DMS 273 treated with DMSO at 0.1 percent for 48 hours (cell line): ENCODE data around the gene ROR2.

Experiments used
- DNase-seq: peaks from one replicate; lab custom pipeline; 2025; lab: John Stamatoyannopoulos, UW

Gene ROR2

DNA sequence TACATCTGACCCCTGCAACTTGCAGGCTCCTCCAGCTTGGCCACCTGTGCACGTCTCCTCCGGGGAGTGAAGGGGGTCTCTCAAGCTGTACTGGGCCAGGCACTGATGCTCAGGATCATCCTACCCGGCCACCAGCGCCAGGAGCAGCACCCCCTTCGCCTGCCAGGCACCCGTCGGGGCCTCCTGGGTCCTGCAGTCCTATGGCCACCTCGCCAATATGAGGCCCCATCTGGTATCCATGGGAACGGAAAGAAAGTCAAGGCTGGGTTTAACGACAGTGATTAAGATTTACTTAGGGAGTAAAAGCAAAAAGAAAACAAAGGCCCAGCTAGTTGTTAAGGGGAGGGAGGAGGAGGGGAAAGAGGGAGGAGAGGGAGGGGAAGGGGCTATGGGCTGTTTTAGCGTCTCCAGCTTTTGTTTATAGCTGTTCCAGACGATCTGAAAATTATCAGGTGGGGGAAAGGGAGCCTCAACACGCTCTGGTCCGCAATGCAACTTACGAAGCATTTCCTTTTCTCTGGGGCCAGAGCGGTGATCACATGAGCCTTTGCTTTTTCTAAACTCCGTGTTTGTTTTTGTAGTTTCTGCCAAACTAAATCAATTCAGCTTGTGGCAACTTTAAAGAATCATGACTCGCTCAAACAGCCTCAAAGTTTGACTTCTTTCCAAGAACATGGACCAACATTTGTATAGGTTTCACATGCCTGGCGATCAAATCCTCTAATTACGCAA, 132.4 kb downstream of the ROR2 start:
- no peak for DNase-seq

DNA sequence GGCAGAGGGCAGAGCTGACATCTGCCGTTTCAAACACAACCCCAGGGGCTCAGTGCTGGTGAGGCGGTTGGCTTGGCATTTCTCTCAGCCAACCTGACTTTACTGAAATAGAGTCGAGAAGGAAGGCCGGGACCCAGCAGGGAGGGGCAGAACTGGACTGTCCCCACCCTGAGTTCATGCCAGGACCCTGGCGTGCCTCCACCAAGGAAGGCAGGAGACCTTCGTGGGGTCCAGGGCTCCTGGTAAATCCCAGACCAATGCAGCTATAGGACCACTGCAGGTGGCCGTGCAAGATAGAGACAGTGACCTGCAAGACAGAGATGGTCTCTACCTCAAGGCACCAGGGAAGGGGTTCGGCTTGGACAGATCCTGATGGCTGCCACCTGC, 132.9 kb downstream of the ROR2 start:
- DNase-seq: no peak

DNA sequence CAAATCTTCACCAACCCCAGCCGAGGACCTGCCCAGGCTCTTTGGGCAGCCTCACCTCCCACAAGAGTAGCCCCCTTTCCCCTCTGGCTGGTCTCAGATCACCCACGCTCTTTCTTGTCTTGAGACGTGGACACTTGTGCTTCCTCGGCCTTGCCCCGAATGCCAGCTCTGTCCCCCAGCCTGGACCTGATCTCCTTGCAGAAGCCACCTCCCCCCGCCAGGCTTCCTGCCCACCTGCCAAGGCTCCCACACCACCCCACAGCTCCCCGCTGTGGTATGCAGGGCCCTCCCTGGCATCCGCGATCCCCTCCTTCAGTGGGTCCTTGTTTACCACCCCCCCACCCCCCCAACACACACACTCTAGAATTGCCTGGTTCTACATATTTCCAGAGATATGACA, 133.7 kb downstream of the ROR2 start:
- DNase-seq: no peak

DNA sequence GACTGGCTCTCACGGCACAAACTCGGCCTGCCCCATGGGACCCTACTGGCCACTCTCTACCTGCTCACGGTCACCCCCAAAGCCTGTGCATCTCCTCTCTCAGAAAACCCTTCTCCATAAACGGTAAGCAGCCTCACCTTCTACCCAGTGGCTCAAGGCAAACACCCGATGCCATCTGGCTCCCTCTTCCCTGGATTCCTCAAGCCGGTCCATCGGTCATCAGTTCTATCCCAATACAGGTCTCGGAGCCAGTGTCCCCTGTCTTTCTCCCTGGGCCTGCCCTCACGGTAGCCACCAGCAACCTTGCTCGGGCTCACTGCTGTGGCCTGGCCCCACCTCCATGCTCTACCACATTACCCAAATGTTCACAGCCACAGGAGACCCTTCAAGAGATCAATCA, 134.1 kb downstream of the ROR2 start:
- no peak for DNase-seq

DNA sequence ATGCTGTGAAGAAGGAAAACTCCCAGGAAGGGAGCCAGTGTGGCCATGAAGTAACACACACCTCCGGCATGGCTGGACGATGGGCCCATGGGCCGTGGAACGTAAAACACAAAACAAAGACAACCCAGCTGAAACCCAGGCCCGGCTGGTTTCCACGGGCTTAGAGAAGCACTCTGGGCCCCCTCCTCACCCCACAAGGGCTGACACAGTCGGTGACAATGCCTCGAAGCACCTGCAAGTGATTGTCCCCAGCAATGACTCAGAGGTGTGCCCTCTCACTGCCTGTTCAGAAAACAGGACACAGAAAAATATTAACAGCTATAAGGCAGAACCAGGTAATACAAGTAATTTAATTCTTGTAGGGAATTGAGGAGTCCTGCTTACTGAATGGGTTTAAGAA, 135.3 kb downstream of the ROR2 start:
- no peak for DNase-seq

DNA sequence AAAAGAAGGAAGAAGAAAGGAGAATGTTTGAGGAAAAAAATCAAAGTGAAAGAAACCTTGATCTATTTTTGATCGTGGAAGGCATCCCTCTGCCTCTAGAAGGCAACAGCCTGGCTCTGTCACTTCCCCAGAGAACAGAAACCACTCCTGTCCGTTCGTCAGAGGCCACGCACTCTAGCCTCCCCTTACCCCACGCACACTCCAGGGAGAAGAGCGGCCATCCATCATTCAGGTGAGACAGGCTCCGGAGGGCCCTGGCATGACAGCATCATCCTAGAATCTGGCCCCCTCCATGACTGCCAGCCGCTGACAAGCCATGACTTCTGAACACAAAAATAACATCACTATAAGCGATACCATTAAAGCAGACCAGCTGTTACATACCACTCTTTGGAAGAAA, 135.8 kb downstream of the ROR2 start:
- no peak for DNase-seq

DNA sequence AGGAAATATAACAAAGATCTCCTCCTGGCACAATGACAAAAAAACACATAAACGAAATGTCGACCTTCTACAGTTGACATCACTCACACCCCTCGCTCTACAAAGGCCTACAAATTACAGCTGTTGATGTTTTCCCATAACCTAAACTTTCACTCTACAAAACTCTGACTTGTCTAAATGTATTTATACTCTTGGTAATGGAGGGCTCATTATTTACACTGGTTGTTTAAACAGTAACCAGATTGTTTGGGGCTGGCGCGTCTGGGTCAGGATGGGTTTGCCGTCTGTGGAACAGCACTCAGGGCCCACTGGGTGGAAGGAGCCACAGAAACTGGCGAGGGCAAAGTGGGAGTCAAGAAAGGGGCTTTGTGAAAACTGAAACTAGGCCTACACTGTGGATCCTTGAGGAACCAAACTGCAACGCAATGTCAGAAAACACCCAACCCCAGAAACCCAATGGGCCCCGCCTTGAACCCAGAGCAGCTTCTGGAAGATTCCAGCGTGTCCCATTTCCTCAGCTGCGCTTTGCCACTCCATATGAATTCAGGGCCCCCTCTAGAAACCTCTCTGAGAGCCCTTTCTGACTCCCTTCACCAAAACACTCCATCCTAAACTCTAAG, 136.7 kb downstream of the ROR2 start:
- no peak for DNase-seq

DNA sequence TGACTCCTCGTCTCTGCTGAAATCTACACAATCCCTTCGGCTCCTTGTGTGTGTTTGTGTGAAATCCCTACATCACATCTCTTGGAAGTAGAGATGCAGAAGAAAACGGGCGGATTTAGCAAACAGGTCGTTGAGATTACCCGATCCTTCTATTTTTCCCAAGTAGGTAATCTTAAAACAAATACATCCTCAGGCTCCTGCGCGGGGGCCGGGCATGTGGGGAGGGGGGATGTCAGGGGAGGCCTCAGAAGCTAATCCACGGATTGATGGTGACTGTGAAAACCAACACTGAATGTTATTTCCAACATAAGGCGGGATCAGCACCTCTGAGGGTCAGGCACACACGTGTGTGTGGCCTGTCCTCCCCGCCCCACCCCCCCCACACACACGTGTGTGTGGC, 137.8 kb downstream of the ROR2 start:
- DNase-seq: no peak

DNA sequence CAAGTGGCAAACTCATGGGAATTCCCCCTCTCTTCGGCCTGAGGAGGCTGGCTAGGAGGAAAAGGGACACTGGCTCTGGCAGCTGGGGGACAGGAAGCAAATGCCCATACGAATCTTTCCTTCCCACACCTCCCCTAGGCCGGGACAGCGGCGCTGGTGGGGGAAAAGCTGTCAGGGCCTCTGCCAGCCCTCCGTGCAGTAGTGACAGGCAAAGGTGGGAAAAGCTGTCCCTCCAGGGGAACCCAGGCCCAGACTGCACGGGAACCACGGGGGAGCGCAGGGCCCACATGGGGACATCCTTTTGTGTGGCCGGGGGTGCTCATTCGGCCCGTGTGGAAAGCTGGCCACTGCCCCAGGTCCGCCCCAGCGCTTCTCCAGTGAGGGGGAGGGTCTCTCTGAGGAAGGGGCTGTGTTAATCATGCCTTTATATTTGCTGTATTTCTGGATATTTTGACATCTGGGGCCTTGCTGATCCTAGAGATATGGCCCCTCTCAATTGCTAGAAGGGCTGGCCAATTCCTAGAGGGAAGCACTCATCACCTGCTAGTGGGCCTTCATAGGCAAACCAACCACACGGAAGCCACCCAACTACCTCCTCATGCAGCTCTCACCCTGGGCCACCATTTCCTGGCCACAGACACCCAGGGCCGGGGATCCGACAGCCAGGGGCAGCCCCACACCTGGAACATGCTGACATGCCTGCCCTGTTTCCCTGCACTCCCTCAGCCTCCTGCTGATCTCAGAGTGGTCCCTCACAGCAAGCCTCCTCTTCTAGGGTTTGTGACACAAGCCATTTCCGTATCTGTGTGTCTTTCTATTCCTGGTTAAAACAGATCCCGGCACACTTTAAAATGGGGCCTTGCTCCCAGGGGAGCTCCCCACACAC, 138.8 kb downstream of the ROR2 start:
- no peak for DNase-seq

DNA sequence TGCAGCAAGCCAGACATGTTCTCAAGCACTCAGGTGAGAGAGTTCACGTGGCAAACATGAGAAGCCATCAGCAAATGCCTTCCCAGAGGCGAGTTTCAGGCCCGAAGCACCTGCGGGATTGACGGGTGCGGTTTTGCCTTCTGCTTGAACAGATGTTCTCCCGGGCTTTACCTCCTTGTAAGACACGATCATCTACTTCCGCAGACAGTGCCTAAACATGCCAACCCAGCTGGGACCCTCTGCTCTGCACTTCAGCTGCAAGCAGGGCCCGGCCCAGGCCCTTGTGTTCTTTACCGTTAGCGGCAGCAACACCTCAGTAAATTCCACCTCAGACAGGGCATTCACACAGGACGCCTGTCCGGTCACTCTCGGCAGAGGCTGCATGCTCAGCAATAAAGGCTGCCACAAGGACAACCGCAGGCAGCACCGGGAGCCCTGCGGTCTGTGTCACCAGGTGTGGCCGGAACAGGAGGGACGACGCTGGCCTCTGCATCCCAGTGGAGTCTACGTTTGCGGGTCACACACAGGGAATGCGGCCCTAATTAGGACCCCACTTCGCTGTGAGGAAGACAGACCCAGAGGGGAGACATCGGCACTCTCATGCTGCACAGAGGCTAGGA, 139.6 kb downstream of the ROR2 start:
- DNase-seq: peak; percentile 44

DNA sequence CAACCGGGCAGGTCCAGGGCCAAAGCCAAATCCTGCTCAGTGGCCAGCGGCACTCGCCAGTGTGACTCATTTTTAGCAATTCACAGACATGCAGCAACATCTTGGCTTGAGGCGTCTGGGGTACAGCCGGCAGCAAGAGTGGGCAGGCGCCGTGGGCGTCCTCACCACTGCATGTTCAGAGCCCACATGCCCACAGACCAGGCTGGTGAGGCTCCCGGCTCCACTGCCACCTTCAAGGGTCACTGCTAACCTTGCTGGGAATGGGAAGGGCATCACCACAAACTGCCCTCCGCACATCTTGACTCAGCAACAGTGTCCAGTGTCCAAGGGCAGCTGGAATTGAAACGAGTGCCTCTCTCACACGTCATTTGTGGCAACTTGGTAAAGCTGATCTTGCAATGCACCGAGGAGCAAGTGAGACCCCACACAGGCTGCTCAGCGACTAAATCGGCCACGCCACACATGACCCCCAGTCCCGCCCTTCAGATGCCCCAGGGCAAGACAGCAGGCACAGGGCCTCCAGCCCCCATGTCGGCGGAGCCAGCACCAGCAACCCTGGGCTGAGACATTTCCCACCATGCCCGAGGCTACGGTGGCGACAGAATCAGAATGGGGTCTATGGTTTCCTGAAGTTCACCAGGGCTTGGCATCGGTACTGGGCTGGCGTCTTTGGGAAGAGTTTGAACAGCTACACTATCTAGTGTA, 140.3 kb downstream of the ROR2 start:
- DNase-seq: no peak

DNA sequence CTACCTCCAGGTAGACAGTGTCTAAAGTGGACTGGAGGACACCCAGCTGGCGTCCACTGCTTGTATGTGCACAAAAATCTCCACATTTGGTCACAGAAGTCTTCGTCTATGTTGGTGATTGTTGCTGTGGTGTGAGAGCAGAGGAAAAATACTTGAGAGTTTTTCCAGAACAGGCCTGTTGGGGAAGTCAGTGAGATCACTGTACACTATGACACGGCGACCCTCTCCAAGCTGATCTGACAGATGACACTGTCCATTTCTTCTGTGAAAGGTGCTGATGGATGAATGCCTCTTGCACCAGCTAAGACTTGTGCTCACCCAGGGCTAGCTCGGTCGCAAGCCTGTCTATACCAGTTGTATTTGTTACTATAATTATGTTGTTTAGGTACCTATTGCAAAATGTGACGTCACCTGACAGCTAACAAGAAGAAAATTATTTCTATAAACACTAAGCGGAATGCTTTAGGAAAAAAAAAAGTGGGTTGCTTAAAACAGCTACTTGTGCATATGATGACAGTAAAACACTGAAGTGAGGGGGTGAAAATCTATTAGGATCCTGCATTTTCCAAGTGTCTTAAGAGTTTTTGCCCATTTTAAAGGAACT, 142.3 kb downstream of the ROR2 start:
- no peak for DNase-seq

DNA sequence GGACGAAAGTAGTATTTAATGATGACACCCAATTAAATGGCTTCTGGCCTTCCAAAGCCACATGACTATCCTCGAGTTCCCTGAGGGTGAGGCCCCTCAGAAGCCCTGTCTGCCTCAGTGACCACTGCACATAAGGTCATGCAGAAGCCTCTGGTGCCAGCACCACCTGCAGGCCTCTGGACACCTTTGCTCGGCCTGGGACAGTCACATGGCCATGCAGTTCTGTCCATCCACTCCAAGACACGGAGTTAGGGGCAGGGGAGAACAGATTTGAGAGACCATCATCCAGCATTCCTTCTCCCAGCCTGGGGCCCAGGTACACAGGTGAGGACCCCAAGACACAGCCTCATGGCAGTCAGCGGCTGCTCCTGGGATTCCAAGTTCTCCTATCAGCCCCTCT, 145.0 kb downstream of the ROR2 start:
- DNase-seq: no peak

DNA sequence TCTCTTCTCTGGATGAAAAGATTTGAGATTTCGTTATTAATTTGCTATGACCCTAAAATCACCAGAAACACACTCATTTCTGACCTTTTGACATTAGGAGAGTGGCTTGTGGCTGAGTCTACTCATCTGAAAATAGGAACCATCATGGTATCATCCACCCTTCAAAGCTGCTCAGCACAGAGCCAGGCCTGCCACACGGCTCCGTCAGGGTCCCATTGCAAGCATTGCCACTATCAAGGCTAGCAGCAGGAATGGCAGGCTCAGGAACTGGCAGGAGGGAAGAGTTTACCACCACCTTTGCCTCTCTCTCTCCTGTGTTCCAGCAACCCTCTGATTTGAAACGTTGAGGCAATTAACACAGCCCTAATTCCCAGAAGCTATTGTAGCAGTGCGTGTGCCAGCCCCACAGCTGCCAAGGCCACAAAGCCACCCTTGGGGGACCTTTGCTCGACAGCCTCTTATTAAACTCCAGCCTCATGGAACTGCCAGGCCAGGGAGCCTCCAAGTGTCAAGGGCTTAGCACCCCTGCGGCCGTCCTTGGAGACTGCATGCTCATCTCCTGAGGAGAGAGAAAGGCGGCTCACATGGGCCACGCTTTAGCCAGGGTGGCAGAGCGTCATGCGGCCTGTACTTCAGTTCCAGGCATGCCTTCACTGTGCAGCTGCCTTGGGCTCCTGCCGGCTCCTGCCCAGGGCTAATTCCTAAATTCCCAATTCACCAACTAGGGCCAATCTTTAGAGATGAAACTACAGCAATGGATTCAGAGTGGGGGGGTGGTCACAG, 145.9 kb downstream of the ROR2 start:
- no peak for DNase-seq

DNA sequence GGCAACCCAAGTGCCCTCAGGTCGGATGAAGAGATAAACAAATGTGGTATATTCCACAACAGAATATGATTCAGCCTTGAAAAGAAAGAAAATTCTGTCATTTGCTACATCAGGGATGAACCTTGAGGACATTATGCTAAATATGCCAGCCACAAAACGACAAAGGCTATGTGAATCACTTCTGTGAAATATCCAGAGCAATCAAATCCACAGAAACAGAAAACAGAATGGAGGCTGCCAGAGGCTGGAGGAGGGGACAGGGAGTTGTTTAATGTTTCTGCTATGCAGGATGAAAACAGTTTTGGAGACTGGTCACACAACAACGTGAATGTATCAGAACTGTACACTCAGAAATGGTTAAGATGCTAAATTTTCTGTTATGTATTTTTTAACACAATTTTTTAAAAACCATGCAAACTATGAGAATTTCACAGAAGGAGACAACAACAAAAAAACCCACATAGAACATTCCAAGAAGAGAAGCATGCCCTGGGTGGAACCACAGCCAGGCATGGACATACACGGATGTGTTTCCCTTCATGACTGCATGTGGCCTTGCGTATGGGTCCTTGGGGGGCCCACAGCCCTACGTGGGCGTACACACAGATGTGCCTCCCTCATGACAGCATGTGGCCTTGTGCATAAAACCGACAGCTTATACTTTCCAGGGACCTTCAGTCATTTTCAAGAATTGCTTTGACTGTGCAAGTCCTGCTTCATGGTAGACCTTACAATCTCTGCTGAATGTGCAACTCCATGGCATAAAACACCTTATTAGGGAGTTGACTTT, 146.7 kb downstream of the ROR2 start:
- no peak for DNase-seq

DNA sequence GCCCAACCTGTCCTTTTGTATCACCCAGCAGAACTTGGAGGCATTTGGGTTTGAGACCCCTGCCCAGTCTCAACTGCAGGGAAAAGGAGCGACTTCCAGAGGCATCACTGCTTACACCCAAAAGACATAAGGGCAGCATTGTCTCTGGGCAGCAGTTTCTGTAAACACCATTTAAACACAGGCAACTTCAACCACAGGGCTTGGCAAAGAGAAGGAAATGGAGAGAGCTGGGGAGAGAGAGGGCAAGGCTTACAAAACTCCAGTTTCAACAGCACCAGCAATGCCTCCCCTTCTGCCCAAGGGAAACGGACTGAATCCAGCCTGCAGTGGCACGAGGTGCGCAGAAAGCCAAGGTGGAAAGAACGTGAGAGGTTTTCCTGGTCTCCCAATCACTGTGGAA, 147.6 kb downstream of the ROR2 start:
- DNase-seq: no peak

DNA sequence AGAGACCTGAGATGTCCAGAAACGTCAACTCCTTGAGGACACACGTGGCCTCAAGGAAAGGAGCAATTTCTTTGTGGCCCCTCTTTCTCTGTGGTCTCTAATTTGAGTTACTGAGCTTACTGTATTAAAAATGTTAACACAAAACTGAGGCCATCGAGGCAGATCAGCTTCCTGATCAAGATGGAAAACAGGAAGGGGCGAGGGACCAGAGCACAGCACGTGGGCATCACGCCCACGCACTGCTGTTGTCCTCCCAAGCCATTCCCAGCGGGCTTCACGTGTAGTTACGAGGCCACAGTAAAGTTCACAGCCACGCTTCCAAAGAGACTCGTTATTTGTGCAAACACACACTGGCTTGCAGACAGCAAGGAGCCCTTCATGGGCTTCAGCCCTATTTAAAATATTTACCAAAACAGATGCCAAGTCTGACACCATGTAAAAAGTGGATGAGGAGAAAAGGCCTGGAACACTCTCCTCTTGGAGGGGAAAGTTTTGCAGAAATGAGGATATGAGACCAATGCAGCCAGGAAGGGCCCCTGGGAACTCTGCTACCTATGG, 149.5 kb downstream of the ROR2 start:
- DNase-seq: no peak

DNA sequence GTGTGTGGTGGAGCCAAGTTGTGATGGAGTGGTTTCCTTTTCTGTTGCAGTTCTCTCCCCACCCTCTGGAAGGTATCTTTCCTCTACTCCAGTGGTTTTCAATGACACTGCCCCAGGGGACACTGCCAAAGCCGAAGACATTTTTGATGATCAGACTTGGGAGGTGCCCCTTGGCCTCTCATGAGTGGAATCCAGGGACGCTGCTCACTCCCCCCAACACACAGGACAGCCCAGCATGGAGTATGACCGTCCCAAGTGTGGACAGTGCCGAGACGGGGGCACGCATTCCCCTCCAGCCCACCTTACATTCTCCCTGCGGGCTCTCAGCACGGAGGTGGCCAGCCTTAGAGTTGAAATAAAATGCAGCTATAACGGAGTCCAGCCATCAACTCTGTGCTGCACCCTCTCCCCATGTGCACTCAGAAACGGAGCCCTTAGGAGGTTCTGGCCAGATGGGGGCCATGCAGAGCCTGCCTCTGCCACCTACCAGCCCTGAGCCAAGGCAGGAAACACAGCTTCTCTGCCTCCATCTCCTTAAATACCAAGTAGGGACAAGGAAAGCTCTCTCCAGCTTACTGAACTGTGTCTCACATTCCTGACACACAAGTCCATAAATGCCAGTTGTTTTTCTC, 150.8 kb downstream of the ROR2 start:
- DNase-seq: no peak
